Esophagus muscularis mucosa (tissue), 4 donors: ENCODE measurements around the gene ANGPTL5. TPM values are rescaled to one million over a fixed set of nuclear protein-coding genes. Genes with fewer than 3 reads are reported as not detected.

Source experiments
- DNase-seq: peaks from one replicate; pipeline ENCODE4 v3.0.0-alpha.2; 2017; ENCODE audit errors: extremely low spot score
- H3K27ac ChIP-seq, 4 donors: fragments of 200-600 bp; sonication (generic); replicated peaks in 1 of 4; 1 replicate in 3 of 4; 2 replicates in 1 of 4; pipeline ENCODE4 v1.5.1; 2016 to 2019; ENCODE audit warnings: mild to moderate bottlenecking in 1 of 4
- H3K27me3 ChIP-seq, 4 donors: fragments of 200-600 bp; sonication (generic); one replicate each; pipeline versions ENCODE4 v1.5.1 to v1.6.0; 2016 to 2019
- H3K36me3 ChIP-seq, 4 donors: fragments of 200-600 bp; sonication (generic); one replicate each; pipeline ENCODE4 v1.5.1; 2016 to 2019
- H3K4me1 ChIP-seq, 4 donors: fragments of 200-600 bp; sonication (generic); one replicate each; pipeline ENCODE4 v1.5.1; 2016 to 2019
- H3K4me3 ChIP-seq, 4 donors: fragments of 200-600 bp; sonication (generic); 1 replicate in 2 of 4; 2 replicates in 2 of 4; pipeline ENCODE4 v1.5.1; 2016 to 2019; ENCODE audit warnings: mild to moderate bottlenecking in 4 of 4, moderate library complexity in 1 of 4
- H3K9me3 ChIP-seq, 4 donors: fragments of 200-600 bp; sonication (generic); 1 replicate in 3 of 4; 2 replicates in 1 of 4; pipeline ENCODE4 v1.5.1; 2016 to 2019
- CTCF ChIP-seq, 3 experiments: fragments of 200-600 bp in 2 of 3; fragments of 450-650 bp in 1 of 3; sonication (generic) in 2 of 3; IDR thresholded peaks; one replicate each; pipeline ENCODE4 v1.5.1; 2017 to 2019; ENCODE audit warnings: antibody characterized with exemption in 3 of 3, mild to moderate bottlenecking in 2 of 3, moderate library complexity in 1 of 3
- EP300 ChIP-seq: sonication (generic); formaldehyde crosslinking; IDR thresholded peaks from one replicate; pipeline ENCODE4 v1.6.1; 2017; ENCODE audit warnings: antibody characterized with exemption
- POLR2A ChIP-seq: fragments of 450-650 bp; IDR thresholded peaks from one replicate; pipeline ENCODE4 v1.6.1; 2017; ENCODE audit warnings: antibody characterized with exemption, moderate library complexity, mild to moderate bottlenecking, low read depth
- POLR2AphosphoS5 ChIP-seq, 2 donors: sonication (generic); formaldehyde crosslinking; IDR thresholded peaks; one replicate each; pipeline ENCODE4 v1.6.1; 2017; ENCODE audit warnings: antibody characterized with exemption in 2 of 2
- WGBS: methylation state at CpG from one replicate; pipeline ENCODE4 v1.1.5; 2018; 5-methylcytosine and 5-hydroxymethylcytosine counted together
- intact Hi-C: fragments of 100-400 bp; cut with DNase I; formaldehyde crosslinking; loops from one replicate; pipeline ENCODE4 v1.15.1; 2023
- total RNA-seq, 4 donors: library from RNA; depleted of rRNA; stranded (reverse); fragments of >200 nt; gene quantifications; one replicate each; pipeline versions ENCODE4 v1.1.0 to v1.2.1, GENCODE V29; 2016

ANGPTL5 gene
- total RNA-seq, 4 donors from 2014 or later: 0.17 to 1.0 (median 0.62) TPM

DNA sequence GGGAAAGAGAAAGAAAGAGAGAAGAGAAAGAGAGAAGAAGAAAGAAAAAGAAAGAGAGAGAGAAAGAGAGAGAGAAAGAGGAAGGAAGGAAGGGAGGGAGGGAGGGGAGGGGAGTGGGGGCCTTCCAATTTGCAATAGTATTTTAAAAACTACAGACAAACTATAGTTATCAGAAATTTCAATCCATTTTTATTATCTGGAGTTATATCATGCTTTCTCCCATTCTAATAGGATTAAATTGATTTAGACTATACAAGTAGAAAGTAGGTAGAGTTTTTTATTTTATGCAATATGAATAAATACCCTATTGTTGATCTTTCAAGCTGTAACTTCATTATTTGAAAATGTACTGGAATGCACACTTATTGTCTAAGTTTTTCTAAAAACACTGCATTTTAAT, 71.7 kb downstream of the ANGPTL5 start:
- no peaks in the 10 kb centered on the region for H3K4me1 ChIP-seq
- no peak for DNase-seq
- H3K36me3 ChIP-seq: no peaks in the 10 kb centered on the region
- H3K27ac ChIP-seq: no peak overlapping the region
- no peaks in the 10 kb centered on the region for H3K9me3 ChIP-seq
- intact Hi-C loops: loop anchor here (5.0 kb wide), 1 partner anchor 387 kb away; no protein-coding TSS in a partner anchor
- no peak for TF ChIP-seq CTCF (IDR thresholded peaks at IDR 0.05)
- TF ChIP-seq POLR2A: no peak
- no peak for TF ChIP-seq EP300
- TF ChIP-seq POLR2AphosphoS5 (IDR thresholded peaks at IDR 0.05): no peak
- H3K4me3 ChIP-seq: no peak overlapping the region
- no peaks in the 10 kb centered on the region for H3K27me3 ChIP-seq

- Histone ChIP-seq H3K9me3 (no peaks in the 10 kb centered on the region), H3K36me3 (no peaks in the 10 kb centered on the region), H3K4me3 (no peak overlapping the region), H3K27me3 (no peaks in the 10 kb centered on the region), H3K4me1 (no peaks in the 10 kb centered on the region), H3K27ac (no peak overlapping the region)
- TF ChIP-seq EP300: no peak
- TF ChIP-seq CTCF (IDR thresholded peaks at IDR 0.05): no peak
- no peak for TF ChIP-seq POLR2A
- TF ChIP-seq POLR2AphosphoS5 (IDR thresholded peaks at IDR 0.05): no peak
- intact Hi-C loops: no loop called here
- 34% methylated on average over 2 of the region's 2 CpGs for WGBS
- DNase-seq: no peak
Observed at GRCh38 chr11:101840704-101841103, 75.6 kb downstream of the ANGPTL5 start.

Other genes with a start within 250 kb of the ANGPTL5 start
- 10 to 100 TPM in 2 of 4 donors, 1 to 10 TPM in 2; 6.6 to 11.3 (median 10.1) TPM for gene CEP126, start 1.5 kb downstream of the ANGPTL5 start, total RNA-seq
- gene CFAP300, start 130.9 kb upstream of the ANGPTL5 start, total RNA-seq: 1 to 10 TPM in 3 of 4 donors, under 1 TPM in 1; 0.83 to 2.2 (median 1.6) TPM
- 100 to 1,000 TPM; 220 to 343 (median 275) TPM for gene YAP1, start 193.9 kb upstream of the ANGPTL5 start, total RNA-seq